HFFc6 (cell line): ENCODE data around the gene RND2. TPM values are rescaled to one million over a fixed set of nuclear protein-coding genes. Genes with fewer than 3 reads are reported as not detected.
"Not testable (repeated sequence)": the region's sequence is repeated elsewhere in the genome, so short reads cannot be mapped to it uniquely, and the experiment has no call there.

Experiments used
- DNase-seq: peaks from one replicate; pipeline ENCODE4 v3.0.0-alpha.2; 2018
- H3K27ac Mint-ChIP-seq: 2 replicates; pipeline ENCODE4 v1.8.0; 2020; ENCODE audit warnings: mild to moderate bottlenecking, mixed read lengths
- H3K27me3 Mint-ChIP-seq: 2 replicates; pipeline ENCODE4 v1.8.0; 2021; ENCODE audit warnings: mild to moderate bottlenecking, moderate library complexity, mixed read lengths; ENCODE audit not compliant: insufficient read depth
- H3K36me3 Mint-ChIP-seq: 2 replicates; pipeline ENCODE4 v1.8.0; 2021; ENCODE audit warnings: low read depth, mixed read lengths
- H3K4me1 Mint-ChIP-seq: 2 replicates; pipeline ENCODE4 v1.8.0; 2020; ENCODE audit warnings: low read depth, mixed read lengths
- H3K4me3 Mint-ChIP-seq: 2 replicates; pipeline ENCODE4 v1.8.0; 2020; ENCODE audit warnings: mild to moderate bottlenecking, moderate library complexity, mixed read lengths
- H3K9me3 Mint-ChIP-seq: 2 replicates; pipeline ENCODE4 v1.8.0; 2020; ENCODE audit warnings: mild to moderate bottlenecking, mixed read lengths
- CTCF ChIP-seq: fragments of 200-600 bp; sonication (generic); IDR thresholded peaks from 2 replicates; pipeline ENCODE4 v1.5.0; 2021; ENCODE audit warnings: antibody characterized with exemption, mild to moderate bottlenecking
- total RNA-seq, 6 experiments: library from RNA; stranded (reverse); fragmentation: NEBNext Ultra II Directional; extraction: Animal tissue kit (Norgen Biotek cat#: 25700); gene quantifications; 2 replicates in 1 of 6; 3 replicates in 5 of 6; pipeline ENCODE4 v1.2.3, GENCODE V29; 2021

Gene RND2
- total RNA-seq, 6 experiments from 2014 or later: 0.14 to 0.43 (median 0.37) TPM

- Mint-ChIP-seq H3K9me3 (no peaks in the 10 kb centered on the region), H3K36me3 (no peaks in the 10 kb centered on the region), H3K4me3 (no peak overlapping the region), H3K27ac (no peak overlapping the region), H3K27me3 (no peaks in the 10 kb centered on the region; the same call in 1 of the 2 replicates), H3K4me1 (peaks cover 21% of the 10 kb centered on the region)
- no peak for DNase-seq
- TF ChIP-seq CTCF: no peak
Measured at GRCh38 chr17:43044024-43044423, 19.0 kb downstream of the RND2 start.

GRCh38 chr17:43051969-43052368 is 26.9 kb downstream of the RND2 start:
- no peak overlapping the region for H3K4me3 Mint-ChIP-seq
- H3K9me3 Mint-ChIP-seq: no peaks in the 10 kb centered on the region
- peaks cover 23% of the 10 kb centered on the region for H3K36me3 Mint-ChIP-seq
- TF ChIP-seq CTCF: no peak
- H3K27me3 Mint-ChIP-seq: no peaks in the 10 kb centered on the region; the same call in 1 of the 2 replicates
- H3K27ac Mint-ChIP-seq: no peak overlapping the region
- no peak for DNase-seq
- H3K4me1 Mint-ChIP-seq: no peaks in the 10 kb centered on the region

- not testable (repeated sequence) for H3K4me3 Mint-ChIP-seq, H3K27me3 Mint-ChIP-seq, DNase-seq, H3K4me1 Mint-ChIP-seq, H3K9me3 Mint-ChIP-seq, H3K27ac Mint-ChIP-seq
- H3K36me3 Mint-ChIP-seq: peaks cover 23% of the 10 kb centered on the region
Measured at GRCh38 chr17:43053008-43053407, 28.0 kb downstream of the RND2 start.

- H3K36me3 Mint-ChIP-seq: peaks cover 11% of the 10 kb centered on the region
- H3K4me3 Mint-ChIP-seq: no peak overlapping the region
- TF ChIP-seq CTCF: no peak
- H3K9me3 Mint-ChIP-seq: no peaks in the 10 kb centered on the region
- no peak overlapping the region for H3K27ac Mint-ChIP-seq
- H3K4me1 Mint-ChIP-seq: no peaks in the 10 kb centered on the region
- no peaks in the 10 kb centered on the region; the same call in 1 of the 2 replicates for H3K27me3 Mint-ChIP-seq
- DNase-seq: no peak
Measured at GRCh38 chr17:43056051-43056450, 31.0 kb downstream of the RND2 start.

- Mint-ChIP-seq H3K9me3 (no peaks in the 10 kb centered on the region), H3K27ac (no peak overlapping the region), H3K4me1 (no peaks in the 10 kb centered on the region), H3K27me3 (no peaks in the 10 kb centered on the region; the same call in 1 of the 2 replicates), H3K4me3 (no peak overlapping the region), H3K36me3 (peaks cover 4% of the 10 kb centered on the region; the same call in 1 of the 2 replicates)
- no peak for TF ChIP-seq CTCF
- DNase-seq: no peak
Measured at GRCh38 chr17:43062984-43063638, 38.1 kb downstream of the RND2 start.

GRCh38 chr17:43068570-43069367 is 43.7 kb downstream of the RND2 start:
- Mint-ChIP-seq H3K36me3 (peaks cover 4% of the 10 kb centered on the region; the same call in 1 of the 2 replicates), H3K27ac (no peak overlapping the region), H3K4me3 (no peak overlapping the region), H3K27me3 (no peaks in the 10 kb centered on the region; the same call in 1 of the 2 replicates), H3K9me3 (no peaks in the 10 kb centered on the region), H3K4me1 (peaks cover 6% of the 10 kb centered on the region; the same call in 1 of the 2 replicates)
- DNase-seq: no peak
- no peak for TF ChIP-seq CTCF
